NOMO-1 treated with DMSO at 0.1 percent for 48 hours (cell line): Measurements from ENCODE around the gene GDA.
"Not testable (repeated sequence)": the region's sequence is repeated elsewhere in the genome, so short reads cannot be mapped to it uniquely, and the experiment has no call there.

ENCODE experiments used
- DNase-seq: peaks from one replicate; lab custom pipeline; 2025; ENCODE audit not compliant: unreplicated experiment; lab: John Stamatoyannopoulos, UW

The GDA gene

GRCh38 chr9:72274441-72274840 lies 125.2 kb downstream of the GDA start:
- no peak for DNase-seq

- no peak for DNase-seq
These were observed 125.7 kb downstream of the GDA start for GRCh38 chr9:72274916-72275315.

- DNase-seq = peak; percentile 15
These were observed 127.2 kb downstream of the GDA start for GRCh38 chr9:72276429-72276828.

GRCh38 chr9:72278959-72279358 lies 129.7 kb downstream of the GDA start:
- DNase-seq = no peak

- peak; percentile 31 for DNase-seq
These were observed 131.8 kb downstream of the GDA start for GRCh38 chr9:72280913-72281500.

GRCh38 chr9:72289401-72289800 lies 140.2 kb downstream of the GDA start:
- no peak for DNase-seq

- no peak for DNase-seq
These were observed 141.1 kb downstream of the GDA start for GRCh38 chr9:72290311-72290710.

- DNase-seq = not testable (repeated sequence)
These were observed 142.3 kb downstream of the GDA start for GRCh38 chr9:72291576-72291975.

- peak; percentile 61 for DNase-seq
These were observed 143.0 kb downstream of the GDA start for GRCh38 chr9:72292256-72292682.

GRCh38 chr9:72292874-72293607 lies 143.8 kb downstream of the GDA start:
- DNase-seq = peak; percentile 81

GRCh38 chr9:72294936-72295335 lies 145.7 kb downstream of the GDA start:
- peak; percentile 20 for DNase-seq

GRCh38 chr9:72297516-72297915 lies 148.3 kb downstream of the GDA start:
- no peak for DNase-seq

GRCh38 chr9:72299017-72299603 lies 149.9 kb downstream of the GDA start:
- DNase-seq = no peak

- DNase-seq = no peak
These were observed 151.6 kb downstream of the GDA start for GRCh38 chr9:72300873-72301272.
